Memory B cell (primary cell): ENCODE measurements around the gene KIF18B.
A peak's percentile ranks its signal among the peaks of the same experiment; 100 is the strongest.

Experiments used
- ATAC-seq: fragments of 150-1000 bp; cut with Tn5 transposase; 2 replicates; pipeline ENCODE4 v1.10.0; 2021; ENCODE audit warnings: low read depth, mild to moderate bottlenecking, moderate library complexity
- DNase-seq, 2 donors: peaks; one replicate each; pipeline ENCODE4 v3.0.0; 2022; ENCODE audit warnings: low spot score in 2 of 2
- H3K27ac Mint-ChIP-seq: one replicate; pipeline ENCODE4 v1.8.0; 2022; ENCODE audit warnings: mild to moderate bottlenecking, moderate library complexity, mixed read lengths
- H3K27me3 Mint-ChIP-seq: one replicate; pipeline ENCODE4 v1.8.0; 2022; ENCODE audit warnings: mixed read lengths
- H3K36me3 Mint-ChIP-seq: one replicate; pipeline ENCODE4 v1.8.0; 2022; ENCODE audit warnings: mild to moderate bottlenecking, mixed read lengths
- H3K4me1 Mint-ChIP-seq: one replicate; pipeline ENCODE4 v1.8.0; 2022; ENCODE audit warnings: mixed read lengths
- H3K4me3 Mint-ChIP-seq: one replicate; pipeline ENCODE4 v1.8.0; 2022; ENCODE audit warnings: mild to moderate bottlenecking, moderate library complexity, mixed read lengths
- H3K9me3 Mint-ChIP-seq: one replicate; pipeline ENCODE4 v1.8.0; 2022; ENCODE audit warnings: mixed read lengths

The KIF18B gene

DNA sequence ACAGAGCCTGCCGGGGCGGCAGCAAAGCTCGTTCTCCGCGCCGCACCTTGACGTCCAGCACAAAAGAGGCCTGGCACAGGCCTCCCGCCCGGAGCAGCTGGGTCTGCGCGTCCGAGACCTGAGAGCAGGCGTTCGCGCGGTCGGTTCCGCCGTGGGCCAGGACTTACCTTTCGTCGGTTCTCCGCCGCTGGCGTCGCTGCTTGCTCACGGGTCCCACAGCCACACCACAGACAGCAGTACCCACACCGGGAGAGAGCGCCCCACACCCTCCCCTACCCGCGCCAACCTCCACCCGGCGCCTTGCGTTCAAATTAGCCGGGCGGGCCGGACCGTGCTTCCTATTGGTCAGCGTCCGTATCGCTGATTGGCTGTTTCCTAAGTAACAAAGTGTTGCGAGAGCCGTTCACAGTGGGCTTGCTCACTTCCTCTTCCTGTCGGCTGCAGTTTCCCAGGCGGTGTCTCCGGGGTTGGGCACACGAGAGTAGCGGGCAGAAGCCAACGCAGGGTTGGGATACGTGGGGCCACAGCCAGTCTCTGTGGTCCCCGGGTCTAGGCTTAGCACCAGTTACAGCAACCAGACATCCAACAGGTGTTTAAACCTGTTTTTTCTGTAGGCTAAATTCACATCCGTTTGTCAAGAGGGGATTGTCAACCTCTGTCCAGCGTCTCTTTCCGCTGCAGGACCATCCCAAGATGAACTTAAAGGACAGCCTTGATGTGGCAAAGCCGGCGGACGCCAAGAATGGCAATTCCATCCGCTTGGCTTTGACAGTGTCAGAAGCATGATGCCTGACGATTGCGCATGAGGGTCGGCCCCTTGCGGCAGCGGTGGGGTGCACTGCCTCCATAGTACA lies at the start of gene KIF18B:
Gene KIF18B (minus strand): TSS at position 313 of the 854 bp plus-strand sequence. CDS start 11,429 bp downstream, outside the sequence.
- DNase-seq (peak; percentile 82 to 83), ATAC-seq (peak; percentile 99)

DNA sequence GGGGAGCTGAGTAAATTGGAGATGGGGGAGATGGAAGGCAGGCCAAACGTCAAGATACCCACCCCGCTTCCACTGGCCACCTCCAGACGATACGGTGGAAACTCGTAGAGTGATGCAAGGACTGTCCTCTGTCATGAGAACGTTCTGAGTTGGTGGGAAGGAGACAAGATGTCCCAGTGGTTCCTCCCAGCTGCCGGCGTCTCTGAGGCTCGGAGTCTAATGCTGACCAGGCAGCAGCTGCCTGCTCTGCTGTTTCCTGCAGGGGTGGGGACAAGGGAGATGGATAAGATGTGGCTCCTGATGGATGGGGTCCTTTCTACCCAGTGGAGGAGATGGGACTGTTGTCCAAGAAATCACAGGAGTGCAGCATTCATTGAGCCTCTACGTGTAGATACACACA lies 48.7 kb upstream of the KIF18B start:
- Mint-ChIP-seq H3K27me3 (peaks cover 35% of the 10 kb centered on the region), H3K36me3 (no peaks in the 10 kb centered on the region), H3K4me3 (no peak overlapping the region), H3K4me1 (peaks cover 8% of the 10 kb centered on the region), H3K9me3 (peaks cover 7% of the 10 kb centered on the region), H3K27ac (no peak overlapping the region)
- DNase-seq (no peak), ATAC-seq (no peak)

More for the DNA sequence above, at the start of gene KIF18B:
- Mint-ChIP-seq H3K27ac (peak within 1 kb of the TSS; percentile 84), H3K4me1 (peaks cover 6% of the 10 kb centered on the region), H3K9me3 (no peaks in the 10 kb centered on the region), H3K27me3 (no peaks in the 10 kb centered on the region), H3K36me3 (no peaks in the 10 kb centered on the region), H3K4me3 (peak within 1 kb of the TSS; percentile 91)

DNA sequence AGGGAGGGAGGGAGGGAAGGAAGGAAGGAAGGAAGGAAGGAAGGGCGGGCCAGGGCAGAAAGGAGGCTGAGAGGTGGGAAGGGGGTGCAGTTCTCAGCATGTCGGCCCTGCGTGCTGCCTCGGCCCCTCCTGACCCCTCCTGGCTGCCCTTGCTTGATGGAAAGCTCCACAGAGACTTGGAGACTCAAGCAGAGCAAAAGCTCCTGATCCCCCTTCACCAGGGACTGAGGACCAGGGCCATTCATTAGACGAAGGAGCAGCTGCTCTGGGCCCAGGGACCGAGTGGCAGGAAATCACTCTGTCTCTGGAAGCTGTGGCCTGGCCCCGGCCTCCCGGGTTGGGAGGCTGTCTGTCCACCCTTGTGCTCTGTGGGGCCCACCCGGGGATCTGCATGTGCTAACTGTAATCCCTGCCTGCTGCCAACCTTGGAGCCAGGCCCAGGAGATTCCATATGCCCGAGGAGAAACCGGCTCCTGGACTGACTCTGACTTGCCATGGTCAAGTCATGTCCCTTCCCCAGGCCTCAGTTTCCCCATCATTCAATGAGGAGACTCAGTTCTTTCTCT lies 47.9 kb upstream of the KIF18B start:
- DNase-seq, result no peak
- ATAC-seq, result no peak
- Mint-ChIP-seq H3K27me3 (peaks cover 33% of the 10 kb centered on the region), H3K9me3 (peaks cover 7% of the 10 kb centered on the region), H3K4me3 (no peak overlapping the region), H3K4me1 (peaks cover 8% of the 10 kb centered on the region), H3K27ac (no peak overlapping the region), H3K36me3 (no peaks in the 10 kb centered on the region)

DNA sequence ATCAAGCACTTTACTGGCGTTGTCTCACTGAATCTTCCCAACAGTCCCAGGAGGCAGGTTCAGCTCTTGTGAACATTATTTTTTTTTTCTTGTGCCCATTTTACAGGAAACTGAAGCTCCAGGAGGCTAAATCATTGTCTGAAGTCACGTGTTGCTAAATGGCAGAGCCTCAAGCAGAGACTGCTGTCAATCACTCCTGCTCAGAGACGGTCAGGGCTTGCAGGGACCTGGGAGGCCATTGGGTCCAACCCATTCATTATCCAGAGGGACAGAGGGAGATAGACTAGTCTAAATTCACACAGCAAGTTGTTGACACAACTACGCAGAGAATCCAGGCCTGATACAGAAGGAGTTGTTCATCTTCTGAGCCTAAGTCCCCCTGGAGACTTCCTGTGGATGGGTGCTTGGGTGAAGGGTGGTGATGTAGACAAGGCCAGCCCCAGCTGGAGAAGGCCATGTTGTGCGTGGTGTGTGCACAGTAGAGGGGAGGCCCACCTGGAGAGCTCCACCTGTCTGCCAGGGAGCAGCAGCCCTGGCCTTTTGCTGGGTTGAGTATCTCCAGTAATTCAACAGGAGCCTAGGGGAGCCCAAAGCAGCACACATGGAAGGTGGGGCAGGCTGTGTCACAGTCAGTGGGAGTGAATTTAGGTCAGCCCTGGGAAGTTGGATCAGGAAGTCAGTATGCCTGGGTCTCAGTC lies 44.8 kb upstream of the KIF18B start:
- Mint-ChIP-seq H3K4me1 (peaks cover 13% of the 10 kb centered on the region), H3K9me3 (no peaks in the 10 kb centered on the region), H3K4me3 (no peak overlapping the region), H3K27ac (no peak overlapping the region), H3K36me3 (no peaks in the 10 kb centered on the region), H3K27me3 (peaks cover 46% of the 10 kb centered on the region)
- no peak for ATAC-seq
- no peak for DNase-seq

DNA sequence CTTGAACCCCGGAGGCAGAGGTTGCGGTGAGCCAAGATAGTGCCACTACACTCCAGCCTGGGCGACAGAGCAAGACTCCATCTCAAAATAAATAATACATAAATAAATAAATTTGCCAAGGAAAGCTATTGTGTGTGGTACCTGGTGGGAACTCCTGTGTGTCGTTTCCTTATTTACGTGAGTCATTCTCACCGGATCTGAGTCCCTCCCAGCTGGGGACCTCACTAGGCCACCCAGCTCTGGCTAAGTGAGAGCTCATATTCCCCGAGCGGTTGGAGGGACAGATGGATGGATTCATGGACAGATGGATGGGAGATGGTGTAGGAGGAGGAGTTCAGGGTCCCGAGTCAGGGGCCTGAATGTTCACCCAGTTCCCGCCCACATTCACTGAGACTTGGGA lies 43.4 kb upstream of the KIF18B start:
- Mint-ChIP-seq H3K27me3 (peaks cover 43% of the 10 kb centered on the region), H3K27ac (no peak overlapping the region), H3K4me3 (no peak overlapping the region), H3K36me3 (no peaks in the 10 kb centered on the region), H3K9me3 (no peaks in the 10 kb centered on the region), H3K4me1 (peaks cover 13% of the 10 kb centered on the region)
- DNase-seq (no peak), ATAC-seq (no peak)

- peaks cover 40% of the 10 kb centered on the region for H3K27me3 Mint-ChIP-seq
- H3K36me3 Mint-ChIP-seq, result no peaks in the 10 kb centered on the region
- DNase-seq (no peak), ATAC-seq (no peak)
- no peaks in the 10 kb centered on the region for H3K9me3 Mint-ChIP-seq
- no peak overlapping the region for H3K4me3 Mint-ChIP-seq
- H3K4me1 Mint-ChIP-seq, result peaks cover 9% of the 10 kb centered on the region
- no peak overlapping the region for H3K27ac Mint-ChIP-seq
Measured at GRCh38 chr17:44989552-44990138, 42.1 kb upstream of the KIF18B start.

GRCh38 chr17:44988044-44988942 lies 40.7 kb upstream of the KIF18B start:
- Mint-ChIP-seq H3K9me3 (no peaks in the 10 kb centered on the region), H3K36me3 (no peaks in the 10 kb centered on the region), H3K4me3 (peak overlapping the region; percentile 10), H3K4me1 (peaks cover 5% of the 10 kb centered on the region), H3K27me3 (peaks cover 29% of the 10 kb centered on the region), H3K27ac (no peak overlapping the region)
- peak; percentile 47 for ATAC-seq
- DNase-seq, result no peak

- ATAC-seq (no peak), DNase-seq (no peak)
- Mint-ChIP-seq H3K36me3 (no peaks in the 10 kb centered on the region), H3K27ac (no peak overlapping the region), H3K27me3 (peaks cover 18% of the 10 kb centered on the region), H3K9me3 (peaks cover 2% of the 10 kb centered on the region), H3K4me1 (peaks cover 4% of the 10 kb centered on the region), H3K4me3 (no peak overlapping the region)
Measured at GRCh38 chr17:44983563-44983962, 36.0 kb upstream of the KIF18B start.

- Mint-ChIP-seq H3K4me1 (no peaks in the 10 kb centered on the region), H3K4me3 (no peak overlapping the region), H3K27ac (no peak overlapping the region), H3K9me3 (peaks cover 2% of the 10 kb centered on the region), H3K27me3 (peaks cover 16% of the 10 kb centered on the region), H3K36me3 (no peaks in the 10 kb centered on the region)
- DNase-seq, result no peak
- no peak for ATAC-seq
Measured at GRCh38 chr17:44982113-44982702, 34.6 kb upstream of the KIF18B start.

GRCh38 chr17:44981221-44981968 lies 33.8 kb upstream of the KIF18B start:
- H3K27me3 Mint-ChIP-seq, result peaks cover 14% of the 10 kb centered on the region
- no peaks in the 10 kb centered on the region for H3K4me1 Mint-ChIP-seq
- no peak overlapping the region for H3K27ac Mint-ChIP-seq
- H3K36me3 Mint-ChIP-seq, result no peaks in the 10 kb centered on the region
- H3K4me3 Mint-ChIP-seq, result no peak overlapping the region
- DNase-seq, result no peak
- no peak for ATAC-seq
- peaks cover 2% of the 10 kb centered on the region for H3K9me3 Mint-ChIP-seq

DNA sequence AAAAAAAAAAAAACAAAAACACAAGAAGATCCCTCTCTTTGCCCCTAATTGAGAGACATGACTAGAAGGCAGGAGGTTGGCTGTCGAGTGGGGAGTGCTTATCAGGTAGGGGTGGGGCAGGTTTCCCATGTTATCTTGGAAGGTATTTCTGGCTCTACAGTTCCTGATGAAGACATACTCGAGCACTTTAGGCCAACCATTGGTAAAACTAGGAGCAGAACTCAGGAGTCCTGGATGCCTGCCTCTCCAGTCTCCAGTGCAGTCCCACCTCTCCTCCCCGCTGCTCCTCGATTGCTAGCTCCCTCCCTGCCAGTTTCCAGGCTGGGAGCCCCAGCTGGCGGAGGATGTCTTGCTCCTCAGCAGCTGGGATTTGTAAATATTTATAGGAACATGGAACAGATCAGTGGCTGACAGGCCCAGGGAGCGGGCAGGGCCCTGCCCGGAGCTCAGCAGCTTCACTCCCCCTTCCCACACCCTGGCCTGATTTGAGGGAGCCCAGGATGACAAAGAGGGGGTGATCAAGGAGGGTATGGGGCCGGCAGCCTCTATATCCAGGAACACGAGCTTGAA lies 31.9 kb upstream of the KIF18B start:
- Mint-ChIP-seq H3K27ac (no peak overlapping the region), H3K4me1 (no peaks in the 10 kb centered on the region), H3K9me3 (peaks cover 2% of the 10 kb centered on the region), H3K27me3 (peaks cover 16% of the 10 kb centered on the region), H3K36me3 (no peaks in the 10 kb centered on the region), H3K4me3 (no peak overlapping the region)
- ATAC-seq (no peak), DNase-seq (no peak)

DNA sequence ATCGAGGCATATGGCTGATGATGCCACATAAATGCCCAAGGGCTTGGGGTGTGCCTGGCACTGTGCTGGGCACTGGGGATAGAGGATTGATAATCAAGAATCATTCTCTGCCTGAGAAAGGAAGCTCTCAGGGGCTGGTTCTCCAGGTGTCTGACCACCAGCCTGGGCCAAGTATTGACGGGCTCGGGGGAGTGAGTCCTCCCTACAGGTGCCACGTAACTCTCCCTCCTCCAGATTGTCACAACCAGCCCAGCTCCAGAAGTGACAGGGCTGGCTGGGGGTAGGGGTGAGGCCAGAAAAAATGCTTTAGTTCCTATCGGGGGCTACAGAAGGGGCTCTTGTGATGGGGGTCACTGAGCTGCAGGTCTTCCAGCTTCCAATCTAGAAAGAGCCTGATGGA lies 31.2 kb upstream of the KIF18B start:
- ATAC-seq, result no peak
- Mint-ChIP-seq H3K9me3 (peaks cover 2% of the 10 kb centered on the region), H3K27ac (no peak overlapping the region), H3K36me3 (no peaks in the 10 kb centered on the region), H3K27me3 (peaks cover 16% of the 10 kb centered on the region), H3K4me1 (no peaks in the 10 kb centered on the region), H3K4me3 (no peak overlapping the region)
- DNase-seq, result no peak
